GM18517 (cell line): ENCODE data around the gene FARS2.
"Not testable (repeated sequence)": the region's sequence is repeated elsewhere in the genome, so short reads cannot be mapped to it uniquely, and the experiment has no call there.

Source experiments
- ATAC-seq: cut with Tn5 transposase; IDR thresholded peaks from one replicate; pipeline ENCODE4 v1.9.1; 2021; ENCODE audit warnings: mild to moderate bottlenecking, moderate library complexity; ENCODE audit not compliant: unreplicated experiment

The FARS2 gene

GRCh38 chr6:5676701-5677100 is 415.4 kb downstream of the FARS2 start:
- ATAC-seq, result no peak

- no peak for ATAC-seq
Observed at GRCh38 chr6:5677219-5678000, 416.1 kb downstream of the FARS2 start.

GRCh38 chr6:5679270-5679669 is 418.0 kb downstream of the FARS2 start:
- no peak for ATAC-seq

GRCh38 chr6:5679691-5680090 is 418.4 kb downstream of the FARS2 start:
- no peak for ATAC-seq

- ATAC-seq, result no peak
Observed at GRCh38 chr6:5680095-5680494, 418.8 kb downstream of the FARS2 start.

GRCh38 chr6:5681480-5681879 is 420.2 kb downstream of the FARS2 start:
- no peak for ATAC-seq

GRCh38 chr6:5682530-5682929 is 421.2 kb downstream of the FARS2 start:
- no peak for ATAC-seq

GRCh38 chr6:5683747-5684146 is 422.4 kb downstream of the FARS2 start:
- ATAC-seq, result not testable (repeated sequence)

GRCh38 chr6:5684320-5685053 is 423.2 kb downstream of the FARS2 start:
- ATAC-seq, result no peak

GRCh38 chr6:5693225-5694145 is 432.2 kb downstream of the FARS2 start:
- no peak for ATAC-seq

- ATAC-seq, result no peak
Observed at GRCh38 chr6:5695260-5696245, 434.2 kb downstream of the FARS2 start.

GRCh38 chr6:5697508-5697907 is 436.2 kb downstream of the FARS2 start:
- no peak for ATAC-seq

- ATAC-seq, result no peak
Observed at GRCh38 chr6:5698318-5698717, 437.0 kb downstream of the FARS2 start.

- not testable (repeated sequence) for ATAC-seq
Observed at GRCh38 chr6:5699064-5699463, 437.8 kb downstream of the FARS2 start.

GRCh38 chr6:5701174-5701573 is 439.9 kb downstream of the FARS2 start:
- no peak for ATAC-seq

GRCh38 chr6:5704708-5705107 is 443.4 kb downstream of the FARS2 start:
- ATAC-seq, result no peak

- ATAC-seq, result no peak
Observed at GRCh38 chr6:5705252-5705651, 443.9 kb downstream of the FARS2 start.

- no peak for ATAC-seq
Observed at GRCh38 chr6:5706124-5707033, 445.1 kb downstream of the FARS2 start.
